ENCODE data around the gene SPATA13.
"Not testable (repeated sequence)": the region's sequence is repeated elsewhere in the genome, so short reads cannot be mapped to it uniquely, and the experiment has no call there.

- TF ChIP-seq CTCF, POLR2A (IDR thresholded peaks at IDR 0.05): not testable (repeated sequence)
Measured at GRCh38 chr13:24309300-24309699, 148.8 kb downstream of the SPATA13 start, which contains the start of gene C1QTNF9.
